Adrenal gland (tissue), 12 donors: ENCODE measurements around the gene ARHGAP26. TPM values are rescaled to one million over a fixed set of nuclear protein-coding genes. Genes with fewer than 3 reads are reported as not detected.

Source experiments
- DNase-seq, 7 donors: peaks; one replicate each; pipeline ENCODE4 v3.0.0-alpha.2; 2019 to 2020
- H3K27ac ChIP-seq, 5 donors: fragments of 200-600 bp; sonication (generic) in 4 of 5; 1 replicate in 3 of 5; 2 replicates in 2 of 5; pipeline versions ENCODE4 v1.5.1 to v1.8.0; 2016 to 2020; ENCODE audit warnings: mild to moderate bottlenecking in 1 of 5
- H3K27me3 ChIP-seq: fragments of 200-600 bp; 2 replicates; pipeline ENCODE4 v1.8.0; 2021
- H3K36me3 ChIP-seq, 2 donors: fragments of 200-600 bp; replicated peaks in 1 of 2; 1 replicate in 1 of 2; 2 replicates in 1 of 2; pipeline versions ENCODE4 v1.5.1 to v1.8.0; 2018 to 2022
- H3K4me1 ChIP-seq, 2 donors: fragments of 200-600 bp; replicated peaks in 1 of 2; 1 replicate in 1 of 2; 2 replicates in 1 of 2; pipeline versions ENCODE4 v1.5.1 to v1.8.0; 2018 to 2021
- H3K4me3 ChIP-seq, 4 donors: fragments of 200-600 bp; sonication (generic) in 3 of 4; one replicate each; pipeline ENCODE4 v1.5.1; 2016 to 2018
- H3K9me3 ChIP-seq, 3 donors: fragments of 200-600 bp; sonication (generic) in 1 of 3; replicated peaks in 1 of 3; 1 replicate in 2 of 3; 2 replicates in 1 of 3; pipeline versions ENCODE4 v1.5.1 to v1.8.0; 2016 to 2021
- POLR2A ChIP-seq, 2 donors: fragments of 450-650 bp; IDR thresholded peaks; one replicate each; pipeline ENCODE4 v1.6.1; 2017; ENCODE audit warnings: antibody characterized with exemption in 2 of 2, mild to moderate bottlenecking in 2 of 2, moderate library complexity in 1 of 2
- WGBS, 4 donors: extraction: QIAGEN DNeasy Blood & Tissue Kit in 2 of 4; methylation state at CpG; one replicate each; pipeline versions ENCODE4 v1.1.5 to v1.1.7; 2013 to 2017; 5-methylcytosine and 5-hydroxymethylcytosine counted together
- intact Hi-C, 2 donors: fragments of 100-400 bp; cut with DNase I; formaldehyde crosslinking; loops; one replicate each; pipeline versions ENCODE4 v1.14.1 to v1.15.0; 2022 to 2023
- polyA plus RNA-seq, 3 donors: library from polyadenylated mRNA; stranded (reverse); fragments of 200-250 nt in 2 of 3; fragments of 350-450 nt in 1 of 3; fragmentation: Illumina TruSeq in 1 of 3; extraction: RNeasy Lipid Tissue Mini Kit (QIAGEN cat#74804) in 1 of 3; gene quantifications; one replicate each; pipeline ENCODE4 v1.2.3, GENCODE V29; 2013 to 2014
- total RNA-seq, 9 donors: library from RNA; depleted of rRNA in 4 of 9; stranded (reverse); fragments of >200 nt in 4 of 9; fragments of 120-200 nt in 1 of 9; fragmentation: NEBNext Ultra II Directional in 1 of 9; extraction: Animal tissue kit (Norgen Biotek cat#: 25700) in 1 of 9; gene quantifications; one replicate each; pipeline versions ENCODE4 v1.1.0 to v1.2.4, GENCODE V29; 2013 to 2023
- TF ChIP-seq, protein P1 (sequence below), 6 experiments: fragments of 450-650 bp in 4 of 6; fragments of 200-600 bp in 2 of 6; sonication (generic) in 1 of 6; IDR thresholded peaks; 1 replicate in 5 of 6; 2 replicates in 1 of 6; pipeline versions ENCODE4 v1.5.1 to v1.8.0; 2016 to 2021; ENCODE audit warnings: antibody characterized with exemption in 6 of 6, mild to moderate bottlenecking in 2 of 6, moderate library complexity in 1 of 6
- donor health status: healthy with polysubstance abuse.
- donor health status: Bipolar disorder and iron deficiency.
- donor health status: DM: yes; HTN: yes; CAD: no.
- donor health status: DM: no; HTN: no; CAD: no.
- donor health status: DM: no; HTN: no; CAD: no.
- donor health status: DM: yes; HTN: yes; CAD: no.

Gene ARHGAP26
- total and polyA plus RNA-seq, 12 donors, result 3.0 to 21.7 (median 10.8) TPM

DNA sequence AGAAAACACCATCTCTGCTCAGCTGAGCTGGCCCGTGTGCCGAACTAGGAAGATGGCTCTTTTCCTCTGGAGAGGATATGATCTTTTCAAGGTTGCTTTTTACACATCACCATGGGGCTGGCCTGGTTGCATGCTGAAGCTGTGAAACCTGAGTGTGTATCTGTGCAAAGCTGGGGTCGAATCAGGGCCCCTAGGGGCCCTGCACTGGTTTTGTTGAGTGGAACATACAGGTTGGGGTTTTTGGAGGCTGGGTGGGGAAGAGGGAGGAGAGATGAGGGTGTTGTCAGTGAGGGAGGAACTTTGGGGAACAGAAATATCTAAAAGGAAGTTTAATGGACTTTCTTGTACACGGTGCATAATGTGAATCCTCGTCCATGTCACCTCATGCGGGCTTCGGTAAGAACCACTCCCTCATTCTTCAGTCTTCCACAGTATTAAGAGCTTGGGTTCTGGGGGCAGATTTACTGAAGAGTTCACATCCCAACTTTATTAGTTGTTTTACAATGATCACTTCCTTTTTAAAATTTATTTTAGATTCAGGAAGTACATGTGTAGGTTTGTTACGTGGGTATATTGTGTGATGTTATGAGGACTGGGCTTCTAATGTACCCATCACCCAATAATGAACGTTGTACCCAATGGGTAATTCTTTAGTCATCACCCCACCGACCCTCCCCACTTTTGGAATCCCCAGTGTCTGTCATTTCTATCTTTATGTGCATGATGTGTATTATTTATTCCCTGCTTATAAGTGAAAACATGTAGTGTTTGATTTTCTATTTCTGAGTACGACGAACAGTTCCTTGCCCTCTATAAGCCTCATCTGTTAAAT is 395.1 kb downstream of the ARHGAP26 start:
- no peaks in the 10 kb centered on the region for H3K27me3 ChIP-seq
- intact Hi-C loops, result no loop called here
- no peaks in the 10 kb centered on the region for H3K4me1 ChIP-seq
- no peak overlapping the region for H3K4me3 ChIP-seq
- WGBS, 4 donors, result 84 to 87% (median 86%) methylated on average over 12 of the region's 12 CpGs
- DNase-seq, result no peak
- no peaks in the 10 kb centered on the region for H3K9me3 ChIP-seq
- H3K27ac ChIP-seq, result no peak overlapping the region
- H3K36me3 ChIP-seq, result no peaks in the 10 kb centered on the region
- no peak for TF ChIP-seq POLR2A (IDR thresholded peaks at IDR 0.05)
- TF ChIP-seq, protein P1, sequence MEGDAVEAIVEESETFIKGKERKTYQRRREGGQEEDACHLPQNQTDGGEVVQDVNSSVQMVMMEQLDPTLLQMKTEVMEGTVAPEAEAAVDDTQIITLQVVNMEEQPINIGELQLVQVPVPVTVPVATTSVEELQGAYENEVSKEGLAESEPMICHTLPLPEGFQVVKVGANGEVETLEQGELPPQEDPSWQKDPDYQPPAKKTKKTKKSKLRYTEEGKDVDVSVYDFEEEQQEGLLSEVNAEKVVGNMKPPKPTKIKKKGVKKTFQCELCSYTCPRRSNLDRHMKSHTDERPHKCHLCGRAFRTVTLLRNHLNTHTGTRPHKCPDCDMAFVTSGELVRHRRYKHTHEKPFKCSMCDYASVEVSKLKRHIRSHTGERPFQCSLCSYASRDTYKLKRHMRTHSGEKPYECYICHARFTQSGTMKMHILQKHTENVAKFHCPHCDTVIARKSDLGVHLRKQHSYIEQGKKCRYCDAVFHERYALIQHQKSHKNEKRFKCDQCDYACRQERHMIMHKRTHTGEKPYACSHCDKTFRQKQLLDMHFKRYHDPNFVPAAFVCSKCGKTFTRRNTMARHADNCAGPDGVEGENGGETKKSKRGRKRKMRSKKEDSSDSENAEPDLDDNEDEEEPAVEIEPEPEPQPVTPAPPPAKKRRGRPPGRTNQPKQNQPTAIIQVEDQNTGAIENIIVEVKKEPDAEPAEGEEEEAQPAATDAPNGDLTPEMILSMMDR (IDR thresholded peaks at IDR 0.05), result no peak

DNA sequence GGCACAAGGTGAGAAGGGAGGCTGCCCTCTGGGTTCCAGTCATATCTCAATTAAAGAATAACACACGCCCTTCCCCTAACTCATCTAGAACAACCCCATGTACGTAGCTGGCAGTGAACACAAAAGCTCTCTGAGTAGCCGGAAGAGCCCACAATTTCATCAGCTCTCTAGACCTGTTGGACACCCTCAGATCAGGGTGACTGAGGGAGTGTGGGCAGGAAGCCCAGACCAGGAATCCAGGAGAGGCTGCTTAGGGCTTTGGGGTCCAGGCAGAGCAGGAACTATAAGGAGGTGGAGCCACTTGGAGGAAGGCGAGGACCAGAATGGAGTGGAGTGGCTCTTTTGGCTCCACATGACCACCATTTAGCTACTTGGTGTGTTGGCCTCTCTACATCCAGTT is 395.9 kb downstream of the ARHGAP26 start:
- no peak for TF ChIP-seq POLR2A (IDR thresholded peaks at IDR 0.05)
- TF ChIP-seq, protein P1 (IDR thresholded peaks at IDR 0.05), result no peak
- Histone ChIP-seq H3K36me3 (no peaks in the 10 kb centered on the region), H3K27ac (no peak overlapping the region), H3K27me3 (no peaks in the 10 kb centered on the region), H3K4me3 (no peak overlapping the region), H3K9me3 (no peaks in the 10 kb centered on the region), H3K4me1 (no peaks in the 10 kb centered on the region)
- intact Hi-C loops, result no loop called here
- no peak for DNase-seq
- WGBS, 4 donors, result 91 to 99% (median 97%) methylated on average over 4 of the region's 4 CpGs

DNA sequence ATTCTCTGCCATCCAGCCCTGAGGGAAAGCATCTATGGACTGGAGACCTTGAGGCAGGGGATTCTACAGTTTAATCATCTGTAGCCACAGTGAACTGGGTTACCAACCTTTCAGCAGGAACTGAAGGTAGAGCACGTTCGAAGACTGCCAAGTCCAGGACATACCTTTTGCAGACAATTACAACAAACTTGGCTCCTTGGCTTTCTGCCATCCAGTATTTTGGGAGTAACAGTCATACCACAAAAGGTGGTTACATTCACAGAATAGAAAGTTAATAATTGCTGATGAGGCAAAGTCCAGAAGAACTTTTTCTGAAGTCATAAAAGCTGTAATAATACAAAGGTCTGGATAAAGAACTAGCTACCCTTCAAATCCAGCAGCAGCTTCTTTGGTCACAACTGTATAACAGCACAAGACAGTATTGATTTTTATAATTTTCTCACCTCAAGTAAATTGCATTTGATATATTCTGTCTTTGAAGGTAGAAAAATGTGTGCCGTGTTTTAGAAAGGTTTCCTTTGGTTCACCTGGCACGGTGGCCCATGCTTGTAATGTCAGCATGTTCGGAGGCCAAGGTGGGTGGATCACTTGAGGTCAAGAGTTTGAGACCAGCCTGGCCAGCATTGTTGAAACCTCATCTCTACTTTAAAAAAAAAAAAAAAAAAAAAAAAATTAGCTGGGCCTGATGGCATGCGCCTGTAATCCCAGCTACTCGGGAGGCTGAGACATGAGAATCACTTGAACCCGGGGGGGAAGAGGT is 396.7 kb downstream of the ARHGAP26 start:
- no peaks in the 10 kb centered on the region for H3K36me3 ChIP-seq
- no peak overlapping the region for H3K27ac ChIP-seq
- intact Hi-C loops, result no loop called here
- H3K9me3 ChIP-seq, result no peaks in the 10 kb centered on the region
- H3K4me3 ChIP-seq, result no peak overlapping the region
- no peaks in the 10 kb centered on the region for H3K27me3 ChIP-seq
- 91 to 95% (median 92%) methylated on average over 8 of the region's 8 CpGs for WGBS, 4 donors
- TF ChIP-seq, protein P1 (IDR thresholded peaks at IDR 0.05), result no peak
- no peak for TF ChIP-seq POLR2A (IDR thresholded peaks at IDR 0.05)
- H3K4me1 ChIP-seq, result no peaks in the 10 kb centered on the region
- DNase-seq, result no peak

DNA sequence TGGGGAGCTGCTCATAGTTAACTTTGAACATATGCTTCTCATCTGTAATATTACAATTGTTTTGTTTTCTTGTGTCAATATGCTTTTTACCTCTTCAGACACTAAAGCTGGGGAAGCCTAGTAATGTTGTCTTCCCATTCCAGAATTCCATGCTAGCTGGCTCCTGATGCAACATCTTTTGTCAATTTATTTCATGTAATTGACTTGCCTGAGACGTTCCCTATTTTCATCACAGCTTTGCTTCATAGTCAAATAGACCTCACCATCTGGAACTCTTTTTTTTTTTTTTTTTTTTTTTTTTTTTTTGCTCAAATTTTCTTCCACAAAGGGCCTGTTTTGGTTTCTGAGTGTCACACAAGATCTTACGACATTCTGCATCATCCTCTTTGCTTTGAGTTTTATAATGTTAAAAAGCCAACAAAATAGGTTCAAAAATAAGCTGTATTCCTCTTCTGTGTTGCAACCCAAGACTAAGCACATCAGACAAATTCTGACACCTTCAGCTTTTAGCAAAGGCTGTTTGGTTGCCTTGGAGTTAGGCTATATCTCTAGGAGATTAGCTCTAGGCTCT is 398.1 kb downstream of the ARHGAP26 start:
- no peak overlapping the region for H3K4me3 ChIP-seq
- no peak overlapping the region for H3K27ac ChIP-seq
- DNase-seq, result no peak
- intact Hi-C loops, result no loop called here
- WGBS, 4 donors, result 86 to 89% (median 87%) methylated on average over 2 of the region's 2 CpGs
- no peaks in the 10 kb centered on the region for H3K9me3 ChIP-seq
- H3K36me3 ChIP-seq, result no peaks in the 10 kb centered on the region
- TF ChIP-seq, protein P1 (IDR thresholded peaks at IDR 0.05), result no peak
- TF ChIP-seq POLR2A (IDR thresholded peaks at IDR 0.05), result no peak
- H3K4me1 ChIP-seq, result no peaks in the 10 kb centered on the region
- no peaks in the 10 kb centered on the region for H3K27me3 ChIP-seq
